HL-60 (cell line): Measurements from ENCODE around the gene TUBB4B.

Experiments
- DNase-seq, 2 experiments: peaks; one replicate each; pipeline ENCODE4 v3.0.0-alpha.2; 2010 to 2020; ENCODE audit warnings: low read depth in 1 of 2, low spot score in 1 of 2
- H3K27ac ChIP-seq: fragments of 250-450 bp; sonication (Bioruptor Pico); replicated peaks from 2 replicates; pipeline ENCODE4 v1.5.1; 2020; ENCODE audit warnings: mild to moderate bottlenecking, moderate library complexity
- H3K27me3 ChIP-seq: fragments of 250-450 bp; sonication (Bioruptor Pico); 2 replicates; pipeline ENCODE4 v1.5.1; 2021; ENCODE audit warnings: mild to moderate bottlenecking, moderate library complexity; ENCODE audit not compliant: insufficient read depth, poor library complexity, severe bottlenecking
- H3K4me3 ChIP-seq: replicated peaks from 2 replicates; pipeline ENCODE4 v1.5.1; 2011; ENCODE audit warnings: mild to moderate bottlenecking, control low read depth, low read length; ENCODE audit not compliant: insufficient read depth
- CTCF ChIP-seq: IDR thresholded peaks from one replicate; pipeline ENCODE4 v1.5.1; 2011; ENCODE audit warnings: low read length, control low read depth, inconsistent platforms; ENCODE audit not compliant: insufficient read depth
- GABPA ChIP-seq: IDR thresholded peaks from 2 replicates; pipeline ENCODE4 v1.6.1; 2012; ENCODE audit warnings: low read depth
- POLR2AphosphoS5 ChIP-seq: IDR thresholded peaks from 2 replicates; pipeline ENCODE4 v1.6.1; 2012; ENCODE audit warnings: low read depth
- SPI1 ChIP-seq: IDR thresholded peaks from 2 replicates; pipeline ENCODE4 v1.6.1; 2012; ENCODE audit warnings: low read depth, mild to moderate bottlenecking, borderline replicate concordance
- TF ChIP-seq, protein P1 (sequence below): IDR thresholded peaks from 2 replicates; pipeline ENCODE4 v1.6.1; 2012; ENCODE audit warnings: low read depth; ENCODE audit not compliant: insufficient replicate concordance

TUBB4B gene

DNA sequence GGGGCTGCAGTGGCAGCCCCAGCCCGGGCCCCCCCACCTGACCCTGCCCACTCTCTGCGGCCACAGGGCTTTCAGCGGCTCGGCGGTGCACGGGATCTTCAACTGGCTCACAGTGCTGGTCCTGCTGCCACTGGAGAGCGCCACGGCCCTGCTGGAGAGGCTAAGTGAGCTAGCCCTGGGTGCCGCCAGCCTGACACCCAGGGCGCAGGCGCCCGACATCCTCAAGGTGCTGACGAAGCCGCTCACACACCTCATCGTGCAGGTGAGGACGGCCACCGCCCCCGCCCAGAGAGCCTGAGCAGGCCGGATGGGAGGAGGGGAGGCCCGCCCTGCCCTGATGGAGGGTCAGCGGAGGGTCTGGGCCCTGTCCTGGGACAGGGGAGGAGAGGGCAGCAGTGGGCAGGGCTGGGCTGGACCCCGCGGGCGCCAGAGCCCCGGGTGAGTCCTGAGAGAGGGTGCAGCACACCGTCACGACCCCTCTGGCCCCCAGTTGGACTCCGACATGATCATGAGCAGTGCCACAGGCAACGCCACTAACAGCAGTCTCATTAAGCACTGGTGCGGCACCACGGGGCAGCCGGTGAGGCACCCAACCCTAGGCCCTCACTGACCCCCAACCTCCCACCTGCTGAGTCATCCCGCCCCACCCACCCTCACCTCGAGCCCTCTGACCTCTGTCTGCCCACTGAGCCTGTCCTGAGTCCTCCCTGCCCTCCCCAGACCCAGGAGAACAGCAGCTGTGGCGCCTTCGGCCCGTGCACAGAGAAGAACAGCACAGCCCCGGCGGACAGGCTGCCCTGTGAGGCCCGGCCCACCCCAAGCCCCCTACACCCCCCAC is 7.7 kb upstream of the TUBB4B start:
- Histone ChIP-seq H3K4me3 (no peak overlapping the region), H3K27me3 (peaks cover 14% of the 10 kb centered on the region), H3K27ac (no peak overlapping the region)
- no peak for DNase-seq
- TF ChIP-seq GABPA, result no peak
- TF ChIP-seq, protein P1, sequence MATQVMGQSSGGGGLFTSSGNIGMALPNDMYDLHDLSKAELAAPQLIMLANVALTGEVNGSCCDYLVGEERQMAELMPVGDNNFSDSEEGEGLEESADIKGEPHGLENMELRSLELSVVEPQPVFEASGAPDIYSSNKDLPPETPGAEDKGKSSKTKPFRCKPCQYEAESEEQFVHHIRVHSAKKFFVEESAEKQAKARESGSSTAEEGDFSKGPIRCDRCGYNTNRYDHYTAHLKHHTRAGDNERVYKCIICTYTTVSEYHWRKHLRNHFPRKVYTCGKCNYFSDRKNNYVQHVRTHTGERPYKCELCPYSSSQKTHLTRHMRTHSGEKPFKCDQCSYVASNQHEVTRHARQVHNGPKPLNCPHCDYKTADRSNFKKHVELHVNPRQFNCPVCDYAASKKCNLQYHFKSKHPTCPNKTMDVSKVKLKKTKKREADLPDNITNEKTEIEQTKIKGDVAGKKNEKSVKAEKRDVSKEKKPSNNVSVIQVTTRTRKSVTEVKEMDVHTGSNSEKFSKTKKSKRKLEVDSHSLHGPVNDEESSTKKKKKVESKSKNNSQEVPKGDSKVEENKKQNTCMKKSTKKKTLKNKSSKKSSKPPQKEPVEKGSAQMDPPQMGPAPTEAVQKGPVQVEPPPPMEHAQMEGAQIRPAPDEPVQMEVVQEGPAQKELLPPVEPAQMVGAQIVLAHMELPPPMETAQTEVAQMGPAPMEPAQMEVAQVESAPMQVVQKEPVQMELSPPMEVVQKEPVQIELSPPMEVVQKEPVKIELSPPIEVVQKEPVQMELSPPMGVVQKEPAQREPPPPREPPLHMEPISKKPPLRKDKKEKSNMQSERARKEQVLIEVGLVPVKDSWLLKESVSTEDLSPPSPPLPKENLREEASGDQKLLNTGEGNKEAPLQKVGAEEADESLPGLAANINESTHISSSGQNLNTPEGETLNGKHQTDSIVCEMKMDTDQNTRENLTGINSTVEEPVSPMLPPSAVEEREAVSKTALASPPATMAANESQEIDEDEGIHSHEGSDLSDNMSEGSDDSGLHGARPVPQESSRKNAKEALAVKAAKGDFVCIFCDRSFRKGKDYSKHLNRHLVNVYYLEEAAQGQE, result no peak
- no peak for TF ChIP-seq SPI1
- TF ChIP-seq CTCF, result no peak

DNA sequence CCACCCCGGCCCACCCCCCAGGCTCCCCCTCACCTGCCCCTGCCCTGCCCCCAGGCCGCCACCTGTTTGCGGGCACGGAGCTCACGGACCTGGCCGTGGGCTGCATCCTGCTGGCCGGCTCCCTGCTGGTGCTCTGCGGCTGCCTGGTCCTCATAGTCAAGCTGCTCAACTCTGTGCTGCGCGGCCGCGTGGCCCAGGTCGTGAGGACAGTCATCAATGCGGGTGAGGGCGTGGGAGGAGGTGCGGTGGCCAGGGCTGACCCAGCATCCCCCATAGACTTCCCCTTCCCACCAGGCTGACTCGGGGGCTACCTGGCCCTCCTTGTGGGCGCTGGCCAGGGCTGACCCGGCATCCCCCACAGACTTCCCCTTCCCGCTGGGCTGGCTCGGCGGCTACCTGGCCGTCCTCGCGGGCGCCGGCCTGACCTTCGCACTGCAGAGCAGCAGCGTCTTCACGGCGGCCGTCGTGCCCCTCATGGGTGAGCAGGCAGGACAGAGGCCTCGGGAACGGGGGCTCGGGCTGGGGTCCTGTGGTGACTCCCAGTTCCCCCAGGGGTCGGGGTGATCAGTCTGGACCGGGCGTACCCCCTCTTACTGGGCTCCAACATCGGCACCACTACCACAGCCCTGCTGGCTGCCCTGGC is 6.9 kb upstream of the TUBB4B start:
- TF ChIP-seq, protein P1, result no peak
- TF ChIP-seq SPI1, result no peak
- TF ChIP-seq POLR2AphosphoS5, result no peak
- TF ChIP-seq GABPA, result no peak
- no peak for TF ChIP-seq CTCF

DNA sequence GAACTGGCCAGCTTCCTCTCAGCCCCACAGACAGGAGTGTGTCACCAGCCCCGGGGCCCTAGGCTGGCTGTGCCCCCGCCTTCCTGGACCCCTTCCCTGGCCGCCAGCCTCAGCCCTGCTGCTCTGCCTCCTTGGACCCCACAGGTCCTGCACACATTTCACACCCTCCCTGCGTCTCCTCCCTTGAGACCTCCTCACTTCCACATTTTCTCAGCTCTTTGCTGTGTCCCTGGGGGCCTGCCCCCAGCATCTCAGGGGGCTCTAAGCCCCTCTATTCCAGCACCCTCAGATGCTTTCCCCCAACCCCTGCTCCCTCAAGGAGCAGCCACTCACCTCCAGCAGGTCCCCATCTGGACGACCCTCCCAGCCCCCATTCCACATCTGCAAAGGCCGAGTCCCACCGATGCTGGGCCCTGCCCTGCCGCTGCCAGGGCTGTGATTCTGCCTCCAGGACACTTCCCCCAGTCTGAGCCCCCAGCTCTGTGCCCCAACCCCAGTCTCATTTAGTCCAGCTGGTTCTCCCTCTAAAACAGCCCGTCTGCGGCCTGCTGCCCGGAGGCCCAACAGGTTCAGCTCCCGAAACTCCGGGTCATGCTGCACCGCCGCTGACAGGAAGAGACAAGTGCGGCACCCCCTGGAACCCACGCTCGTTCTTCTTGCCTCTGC is 6.2 kb upstream of the TUBB4B start:
- no peak overlapping the region for H3K4me3 ChIP-seq
- TF ChIP-seq POLR2AphosphoS5 (no peak), SPI1 (peak; percentile 68; the same call in 1 of the 2 replicates)
- no peak overlapping the region for H3K27ac ChIP-seq
- peaks cover 14% of the 10 kb centered on the region for H3K27me3 ChIP-seq
- DNase-seq, result no peak

More for the DNA sequence above, 6.9 kb upstream of the TUBB4B start:
- Histone ChIP-seq H3K27ac (no peak overlapping the region), H3K4me3 (no peak overlapping the region), H3K27me3 (peaks cover 14% of the 10 kb centered on the region)
- no peak for DNase-seq
